D721Med (cell line): ENCODE data around the gene TANGO2.

ENCODE experiments used
- DNase-seq: peaks from one replicate; pipeline ENCODE4 v3.0.0; 2011; ENCODE audit warnings: low spot score; ENCODE audit not compliant: insufficient read length
- FAIRE-seq: peaks from 2 replicates; lab custom pipeline; 2011; peaks lifted over from hg19 to GRCh38; lab: Jason Lieb, UNC
- CTCF ChIP-seq: IDR thresholded peaks from 2 replicates; pipeline ENCODE4 v1.5.1; 2012; ENCODE audit warnings: mild to moderate bottlenecking, control low read depth; ENCODE audit not compliant: insufficient read depth; ENCODE audit errors: missing control alignments

The TANGO2 gene

GRCh38 chr22:20086101-20086599 is 65.2 kb downstream of the TANGO2 start:
- TF ChIP-seq CTCF = no peak
- DNase-seq = no peak
- FAIRE-seq = no peak

- FAIRE-seq = no peak
- TF ChIP-seq CTCF = no peak
- no peak for DNase-seq
Observed at GRCh38 chr22:20086763-20087162, 65.9 kb downstream of the TANGO2 start.

GRCh38 chr22:20087319-20088262 is 66.7 kb downstream of the TANGO2 start:
- TF ChIP-seq CTCF = no peak
- FAIRE-seq = no peak
- DNase-seq = no peak

GRCh38 chr22:20088263-20088648 is 67.3 kb downstream of the TANGO2 start:
- DNase-seq = no peak
- no peak for FAIRE-seq
- no peak for TF ChIP-seq CTCF

GRCh38 chr22:20089226-20089976 is 68.5 kb downstream of the TANGO2 start:
- DNase-seq (no peak), FAIRE-seq (no peak)
- TF ChIP-seq CTCF = no peak

GRCh38 chr22:20089977-20090729 is 69.2 kb downstream of the TANGO2 start:
- DNase-seq (no peak), FAIRE-seq (no peak)
- no peak for TF ChIP-seq CTCF
